Upper lobe of right lung (tissue), 1 donor: ENCODE results near the gene ZNF672. TPM values are rescaled to one million over a fixed set of nuclear protein-coding genes. Genes with fewer than 3 reads are reported as not detected.

Source experiments
- ATAC-seq: fragments of 200-7000 bp; cut with Tn5 transposase; one replicate; pipeline ENCODE4 v1.9.1; 2020; ENCODE audit warnings: mild to moderate bottlenecking, moderate library complexity
- DNase-seq: peaks from one replicate; pipeline ENCODE4 v3.0.0-alpha.2; 2020
- H3K27ac ChIP-seq: fragments of 200-600 bp; one replicate; pipeline ENCODE4 v1.8.0; 2022
- H3K27me3 ChIP-seq: fragments of 200-600 bp; one replicate; pipeline ENCODE4 v1.8.0; 2022; ENCODE audit warnings: mild to moderate bottlenecking
- H3K36me3 ChIP-seq: fragments of 200-600 bp; one replicate; pipeline ENCODE4 v1.8.0; 2022
- H3K4me1 ChIP-seq: fragments of 200-600 bp; one replicate; pipeline ENCODE4 v1.8.0; 2022
- H3K4me3 ChIP-seq: fragments of 200-600 bp; one replicate; pipeline ENCODE4 v1.8.0; 2022; ENCODE audit warnings: mild to moderate bottlenecking
- H3K9me3 ChIP-seq: fragments of 200-600 bp; one replicate; pipeline ENCODE4 v1.8.0; 2022
- intact Hi-C: fragments of 100-400 bp; cut with DNase I; formaldehyde crosslinking; loops from one replicate; pipeline ENCODE4 v1.11.0; 2022
- total RNA-seq: library from RNA; stranded (reverse); fragmentation: NEBNext Ultra II Directional; extraction: Animal tissue kit (Norgen Biotek cat#: 25700); gene quantifications from one replicate; pipeline ENCODE4 v1.2.1, GENCODE V29; 2021
- TF ChIP-seq, protein P1 (sequence below): fragments of 200-600 bp; IDR thresholded peaks from one replicate; pipeline ENCODE4 v1.8.0; 2022; ENCODE audit warnings: antibody characterized with exemption
- donor health status: DM: no; HTN: yes; CAD: no; lungs with severe emphysema.

ZNF672 gene
- total RNA-seq, 1 donor from 2014 or later = 38.1 TPM

DNA sequence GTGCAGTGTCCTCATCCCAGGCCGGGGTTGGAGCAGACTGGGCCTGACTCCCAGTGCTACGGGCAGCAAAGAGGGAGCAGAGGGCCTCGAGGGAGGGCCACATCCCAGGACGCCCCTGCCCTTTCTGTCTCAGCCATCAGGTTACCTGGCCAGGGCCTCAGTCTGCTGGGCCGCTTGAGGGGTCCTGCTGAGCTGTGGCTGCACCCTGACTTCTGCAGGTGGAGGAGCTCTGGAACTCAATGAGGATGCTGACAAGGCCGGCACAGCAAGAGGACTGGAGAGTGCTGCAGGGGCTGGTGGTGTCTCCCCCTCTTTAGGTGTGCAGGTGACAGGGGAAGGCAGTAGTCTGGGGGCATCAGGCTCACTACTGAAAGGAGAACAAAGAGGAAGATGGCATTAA, 17.6 kb downstream of the ZNF672 start:
- ATAC-seq (no peak), DNase-seq (no peak)
- intact Hi-C loops = no loop called here
- no peaks in the 10 kb centered on the region for H3K27me3 ChIP-seq
- H3K9me3 ChIP-seq = no peaks in the 10 kb centered on the region
- peaks cover 6% of the 10 kb centered on the region for H3K36me3 ChIP-seq
- no peak overlapping the region for H3K27ac ChIP-seq
- H3K4me3 ChIP-seq = no peak overlapping the region
- TF ChIP-seq, protein P1, sequence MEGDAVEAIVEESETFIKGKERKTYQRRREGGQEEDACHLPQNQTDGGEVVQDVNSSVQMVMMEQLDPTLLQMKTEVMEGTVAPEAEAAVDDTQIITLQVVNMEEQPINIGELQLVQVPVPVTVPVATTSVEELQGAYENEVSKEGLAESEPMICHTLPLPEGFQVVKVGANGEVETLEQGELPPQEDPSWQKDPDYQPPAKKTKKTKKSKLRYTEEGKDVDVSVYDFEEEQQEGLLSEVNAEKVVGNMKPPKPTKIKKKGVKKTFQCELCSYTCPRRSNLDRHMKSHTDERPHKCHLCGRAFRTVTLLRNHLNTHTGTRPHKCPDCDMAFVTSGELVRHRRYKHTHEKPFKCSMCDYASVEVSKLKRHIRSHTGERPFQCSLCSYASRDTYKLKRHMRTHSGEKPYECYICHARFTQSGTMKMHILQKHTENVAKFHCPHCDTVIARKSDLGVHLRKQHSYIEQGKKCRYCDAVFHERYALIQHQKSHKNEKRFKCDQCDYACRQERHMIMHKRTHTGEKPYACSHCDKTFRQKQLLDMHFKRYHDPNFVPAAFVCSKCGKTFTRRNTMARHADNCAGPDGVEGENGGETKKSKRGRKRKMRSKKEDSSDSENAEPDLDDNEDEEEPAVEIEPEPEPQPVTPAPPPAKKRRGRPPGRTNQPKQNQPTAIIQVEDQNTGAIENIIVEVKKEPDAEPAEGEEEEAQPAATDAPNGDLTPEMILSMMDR = no peak
- H3K4me1 ChIP-seq = peaks cover 18% of the 10 kb centered on the region

DNA sequence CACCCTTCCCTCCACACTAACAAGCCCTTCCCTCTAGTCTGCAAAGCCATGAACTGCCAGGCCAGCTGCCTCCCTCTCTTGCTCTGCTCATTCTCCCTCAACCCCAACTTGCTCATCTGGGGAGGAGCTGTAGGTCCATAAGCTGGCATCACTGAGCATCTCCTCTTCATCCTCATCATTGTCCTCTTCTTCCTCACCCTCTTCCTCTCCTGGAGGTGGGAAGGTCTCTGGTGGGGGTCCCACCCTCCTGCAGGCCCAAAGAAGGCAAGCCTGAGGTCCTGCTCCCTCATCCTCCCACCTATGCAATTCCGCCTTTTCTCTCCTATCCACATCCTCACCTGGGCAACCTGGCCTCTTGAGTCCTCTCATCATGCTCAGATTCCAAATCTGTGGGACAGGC, 18.2 kb downstream of the ZNF672 start:
- DNase-seq = no peak
- TF ChIP-seq, protein P1 = no peak

DNA sequence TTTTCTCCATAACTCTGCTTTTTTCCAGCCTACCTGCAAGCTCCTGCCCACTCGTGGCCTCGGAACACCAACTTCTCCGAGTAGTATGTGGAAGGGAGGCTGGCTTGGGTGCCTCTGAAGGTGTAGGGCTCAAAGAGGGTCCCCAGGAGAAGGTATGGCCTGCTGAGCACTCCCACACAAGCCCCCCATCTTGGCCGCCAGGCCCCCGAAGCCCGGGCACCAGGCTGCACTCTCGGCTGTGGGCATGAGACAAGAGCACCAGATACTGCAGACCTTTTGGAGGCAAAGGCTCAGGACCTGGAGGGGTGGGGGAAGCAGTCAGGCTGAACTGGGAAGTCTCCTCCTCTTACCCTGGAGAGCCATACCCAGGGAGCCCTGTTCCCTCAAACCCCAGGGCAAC, 19.2 kb downstream of the ZNF672 start:
- Histone ChIP-seq H3K27ac (no peak overlapping the region), H3K9me3 (no peaks in the 10 kb centered on the region), H3K4me3 (no peak overlapping the region), H3K4me1 (peaks cover 18% of the 10 kb centered on the region), H3K36me3 (no peaks in the 10 kb centered on the region), H3K27me3 (no peaks in the 10 kb centered on the region)
- intact Hi-C loops = no loop called here
- DNase-seq (no peak), ATAC-seq (no peak)
- TF ChIP-seq, protein P1 = no peak

More for the DNA sequence above, 18.2 kb downstream of the ZNF672 start:
- Histone ChIP-seq H3K36me3 (peaks cover under 1% of the 10 kb centered on the region), H3K9me3 (no peaks in the 10 kb centered on the region), H3K4me3 (no peak overlapping the region), H3K27ac (no peak overlapping the region), H3K4me1 (peaks cover 18% of the 10 kb centered on the region), H3K27me3 (no peaks in the 10 kb centered on the region)
- intact Hi-C loops = no loop called here
- no peak for ATAC-seq

DNA sequence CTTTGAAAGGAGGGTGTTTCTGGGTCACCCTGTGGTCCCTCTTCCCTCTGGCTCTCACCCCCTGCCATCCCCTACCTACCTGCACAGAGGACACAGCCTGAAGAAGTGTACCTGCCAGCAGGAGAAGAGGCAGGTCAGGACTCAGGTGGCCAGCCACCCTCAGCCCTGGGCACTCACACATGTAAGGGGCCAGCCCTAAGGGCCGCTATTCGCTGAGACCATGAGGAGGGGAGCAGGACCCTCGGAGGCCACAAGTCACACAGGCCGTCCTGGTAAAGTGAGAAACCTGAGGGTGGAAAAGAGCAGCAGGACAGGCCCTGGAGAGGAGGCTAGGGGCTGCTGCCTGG, 19.7 kb downstream of the ZNF672 start:
- no peaks in the 10 kb centered on the region for H3K27me3 ChIP-seq
- peak overlapping the region; percentile 82 for H3K27ac ChIP-seq
- peak overlapping the region; percentile 56 for H3K4me3 ChIP-seq
- H3K4me1 ChIP-seq = peaks cover 18% of the 10 kb centered on the region
- DNase-seq (no peak), ATAC-seq (no peak)
- H3K36me3 ChIP-seq = no peaks in the 10 kb centered on the region
- no peaks in the 10 kb centered on the region for H3K9me3 ChIP-seq
- TF ChIP-seq, protein P1 = no peak
- intact Hi-C loops = no loop called here

DNA sequence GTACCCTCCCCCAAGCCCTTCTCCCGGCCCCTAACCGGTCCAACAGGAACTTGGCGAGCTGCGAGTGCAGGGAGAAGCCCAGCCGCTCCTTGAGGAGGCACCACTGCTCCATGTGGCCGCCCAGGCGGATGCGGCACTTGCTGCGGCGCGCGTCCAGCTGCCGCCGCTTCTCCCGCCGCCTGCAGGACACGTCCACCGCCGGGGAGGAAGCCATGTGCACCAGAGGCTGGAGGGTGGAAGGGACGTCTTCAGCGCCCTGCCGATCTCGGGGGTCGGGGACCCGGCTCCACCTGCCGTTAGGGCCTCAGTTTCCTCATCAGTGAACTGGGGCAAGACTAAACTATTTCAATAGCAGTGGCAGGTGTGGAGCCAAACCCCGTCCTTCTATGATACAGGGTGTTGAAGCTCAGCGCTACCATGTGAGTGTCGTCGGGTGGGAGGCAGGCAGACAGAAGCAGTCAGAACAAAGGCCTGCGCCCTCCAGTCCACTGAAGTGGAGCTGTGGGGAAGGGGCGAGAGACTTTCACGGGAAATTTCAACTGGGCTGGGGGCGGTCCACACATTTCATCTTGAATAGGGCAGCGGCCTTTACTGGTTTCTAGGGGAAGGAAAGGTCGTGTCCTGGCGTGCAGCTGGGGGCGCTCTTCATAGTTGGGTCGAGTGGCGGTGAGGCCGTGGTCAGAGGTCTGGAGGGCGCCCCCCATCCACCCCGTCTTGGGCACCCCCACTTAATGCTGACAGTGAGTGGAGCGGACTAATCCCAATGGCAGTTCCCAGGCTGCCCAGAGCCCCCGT, 20.3 kb downstream of the ZNF672 start:
- H3K4me3 ChIP-seq = peak overlapping the region; percentile 56
- DNase-seq = peak; percentile 90
- H3K27me3 ChIP-seq = no peaks in the 10 kb centered on the region
- TF ChIP-seq, protein P1 = peak; percentile 49
- H3K4me1 ChIP-seq = peaks cover 19% of the 10 kb centered on the region
- ATAC-seq = peak; percentile 68
- intact Hi-C loops = no loop called here
- no peaks in the 10 kb centered on the region for H3K36me3 ChIP-seq
- no peaks in the 10 kb centered on the region for H3K9me3 ChIP-seq
- H3K27ac ChIP-seq = peak overlapping the region; percentile 82
